ENCODE results near the gene POMC.
"Not testable (repeated sequence)": the region's sequence is repeated elsewhere in the genome, so short reads cannot be mapped to it uniquely, and the experiment has no call there.

The POMC gene

GRCh38 chr2:25176138-25176537 lies 7.8 kb upstream of the POMC start:
- DNase-seq, result no peak

GRCh38 chr2:25174192-25174861 lies 5.9 kb upstream of the POMC start:
- DNase-seq, result no peak

DNA sequence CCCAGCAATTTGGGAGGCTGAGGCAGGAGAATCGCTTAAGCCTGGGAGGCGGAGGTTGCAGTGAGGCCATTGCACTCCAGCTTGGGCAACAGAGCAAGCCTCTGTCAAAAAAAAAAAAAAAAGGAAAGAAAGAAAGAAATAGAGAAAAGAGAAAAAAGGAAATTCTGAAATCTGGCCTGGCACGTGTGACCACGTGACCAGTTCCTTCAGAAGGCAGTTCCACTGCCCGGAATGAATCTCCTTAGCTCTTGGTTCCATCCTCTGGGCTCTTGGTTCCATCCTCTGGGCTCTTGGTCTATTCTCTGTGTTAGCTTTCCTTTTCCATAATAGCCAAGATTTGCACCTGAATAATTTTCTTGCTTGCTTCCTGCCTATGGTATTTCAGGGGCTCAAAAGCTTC lies 5.3 kb upstream of the POMC start:
- DNase-seq, result no peak

DNA sequence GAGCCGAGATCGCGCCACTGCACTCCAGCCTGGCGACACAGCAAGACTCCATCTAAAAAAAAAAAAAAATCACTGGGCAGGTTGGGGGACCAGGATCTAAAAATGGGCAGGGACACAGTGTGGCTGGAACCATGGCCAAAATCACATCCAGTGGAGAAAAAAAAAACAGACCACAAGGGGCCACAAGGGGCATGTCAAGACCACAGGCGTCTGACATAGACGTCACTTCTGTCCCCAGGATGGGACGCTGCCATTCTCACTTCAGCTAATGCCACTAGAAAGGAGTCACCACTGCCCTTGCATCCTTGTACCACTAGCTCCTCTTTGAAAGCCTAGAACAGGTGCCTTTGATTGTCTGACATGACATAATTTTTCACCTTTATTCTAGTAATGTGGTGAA lies 2.5 kb upstream of the POMC start:
- DNase-seq, result no peak

- DNase-seq, result no peak
These were observed 692 bp upstream of the POMC start for GRCh38 chr2:25169073-25169470.

- no peak for DNase-seq
These were observed 2.1 kb downstream of the POMC start for GRCh38 chr2:25165992-25166875.

DNA sequence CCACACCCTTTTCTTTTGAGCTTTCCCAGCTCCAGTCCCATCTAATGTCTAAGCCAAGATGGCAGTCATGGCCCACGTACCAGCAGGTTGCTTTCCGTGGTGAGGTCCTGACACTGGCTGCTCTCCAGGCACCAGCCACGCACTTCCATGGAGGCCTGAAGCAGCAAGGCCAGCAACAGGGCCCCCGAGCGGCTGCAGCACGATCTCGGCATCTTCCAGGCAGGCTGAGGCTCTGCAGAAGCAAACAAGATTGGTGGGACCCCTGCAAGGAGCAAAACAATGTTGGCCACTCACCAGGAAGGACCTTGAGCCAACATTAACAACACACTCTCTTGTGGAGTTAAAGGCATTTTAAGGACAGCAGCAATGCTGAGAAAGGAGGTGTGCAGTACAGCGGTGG lies 3.8 kb downstream of the POMC start:
- no peak for DNase-seq

GRCh38 chr2:25162061-25162460 lies 6.3 kb downstream of the POMC start:
- DNase-seq, result not testable (repeated sequence)

DNA sequence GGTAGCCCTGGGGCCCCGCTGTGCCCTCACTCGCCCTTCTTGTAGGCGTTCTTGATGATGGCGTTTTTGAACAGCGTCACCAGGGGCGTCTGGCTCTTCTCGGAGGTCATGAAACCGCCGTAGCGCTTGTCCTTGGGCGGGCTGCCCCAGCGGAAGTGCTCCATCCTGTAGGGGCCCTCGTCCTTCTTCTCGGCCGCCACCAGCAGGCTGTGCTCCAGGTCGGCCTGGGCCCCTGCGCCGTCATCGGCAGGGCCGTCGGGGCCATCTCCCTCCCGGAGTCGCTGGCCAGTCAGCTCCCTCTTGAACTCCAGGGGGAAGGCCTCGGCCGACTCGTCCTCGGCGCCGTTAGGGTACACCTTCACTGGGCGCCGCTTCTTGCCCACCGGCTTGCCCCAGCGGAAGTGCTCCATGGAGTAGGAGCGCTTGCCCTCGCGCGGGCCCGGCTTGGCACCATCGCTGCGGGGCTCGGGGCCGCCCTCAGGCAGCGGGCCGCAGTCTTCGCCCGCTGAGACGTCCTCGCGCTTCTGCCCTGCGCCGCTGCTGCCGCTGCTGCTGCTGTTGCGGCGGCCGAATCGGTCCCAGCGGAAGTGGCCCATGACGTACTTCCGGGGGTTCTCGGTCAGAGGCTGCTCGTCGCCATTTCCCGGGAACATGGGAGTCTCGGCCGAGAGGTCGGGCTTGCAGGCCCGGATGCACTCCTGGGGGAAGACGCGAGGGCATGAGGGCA lies 7.2 kb downstream of the POMC start:
- peak; percentile 54 for DNase-seq

DNA sequence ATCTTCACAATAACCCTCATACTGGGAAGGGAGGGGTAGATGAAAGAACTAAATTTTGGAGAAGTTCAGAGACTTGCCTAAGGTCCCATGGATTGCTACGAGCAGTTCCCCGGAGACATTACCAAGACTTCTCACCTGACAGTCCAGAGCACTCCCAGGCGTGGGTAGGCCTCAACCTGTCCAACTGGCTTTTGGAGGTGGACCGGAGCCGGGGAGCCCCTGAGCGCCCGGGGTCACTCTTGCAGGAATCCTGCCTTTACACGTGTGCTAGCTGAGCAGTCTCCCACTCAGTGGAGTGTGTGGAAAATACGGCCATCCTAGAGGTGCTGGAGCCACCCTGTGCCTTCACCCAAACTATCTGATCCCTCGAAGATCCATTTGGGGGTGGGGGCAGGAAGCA lies 8.0 kb downstream of the POMC start:
- DNase-seq, result no peak

GRCh38 chr2:25159949-25160348 lies 8.4 kb downstream of the POMC start:
- no peak for DNase-seq

- no peak for DNase-seq
These were observed 10.1 kb downstream of the POMC start for GRCh38 chr2:25158096-25158852.

- DNase-seq, result no peak
These were observed 13.0 kb downstream of the POMC start for GRCh38 chr2:25155401-25155800.

- DNase-seq, result no peak
These were observed 16.7 kb downstream of the POMC start for GRCh38 chr2:25151718-25152117.

- not testable (repeated sequence) for DNase-seq
These were observed 17.4 kb downstream of the POMC start for GRCh38 chr2:25150993-25151392.

GRCh38 chr2:25149646-25150045 lies 18.7 kb downstream of the POMC start:
- no peak for DNase-seq

GRCh38 chr2:25146896-25147295 lies 21.5 kb downstream of the POMC start:
- DNase-seq, result no peak

DNA sequence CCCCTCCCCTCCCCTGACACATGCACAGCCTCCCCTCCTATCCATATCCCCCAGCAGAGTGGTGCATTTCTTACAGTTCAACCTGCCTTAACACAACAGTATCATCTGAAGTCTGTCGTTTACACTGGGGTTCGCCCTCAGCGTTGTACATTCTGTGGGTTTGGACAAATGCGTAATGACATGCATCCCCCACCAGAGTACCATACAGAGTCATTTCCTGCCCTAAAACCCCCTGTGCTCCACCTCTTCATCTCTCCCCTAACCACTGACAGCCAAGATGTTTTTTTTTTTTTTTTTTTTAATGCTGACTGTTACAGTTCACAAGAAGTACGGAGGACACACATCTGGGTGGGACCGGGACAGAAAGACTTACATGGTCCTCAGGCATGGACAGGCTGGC lies 22.6 kb downstream of the POMC start:
- no peak for DNase-seq

GRCh38 chr2:25141120-25141519 lies 27.3 kb downstream of the POMC start:
- DNase-seq, result no peak

GRCh38 chr2:25140535-25140934 lies 27.8 kb downstream of the POMC start:
- DNase-seq, result not testable (repeated sequence)

DNA sequence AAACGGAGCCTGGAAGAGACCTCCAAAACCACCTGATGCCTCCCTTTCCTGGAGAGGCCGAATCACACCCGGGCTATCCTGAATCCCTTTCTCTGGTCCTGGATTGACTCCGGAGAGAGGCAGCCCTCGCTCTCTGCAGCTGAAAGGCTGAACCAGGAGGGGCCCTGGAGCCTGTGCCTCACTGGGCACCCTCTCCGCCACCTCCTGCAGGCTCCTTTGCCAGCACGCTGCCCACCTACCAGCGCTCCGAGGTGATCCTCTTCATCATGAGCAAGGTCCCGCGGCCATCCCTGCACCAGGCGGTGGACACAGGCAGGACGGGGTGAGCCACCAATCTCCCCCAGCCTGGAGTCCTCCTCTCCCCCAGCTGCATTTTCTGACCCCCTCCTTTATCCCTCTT lies 35.7 kb downstream of the POMC start:
- DNase-seq, result no peak

DNA sequence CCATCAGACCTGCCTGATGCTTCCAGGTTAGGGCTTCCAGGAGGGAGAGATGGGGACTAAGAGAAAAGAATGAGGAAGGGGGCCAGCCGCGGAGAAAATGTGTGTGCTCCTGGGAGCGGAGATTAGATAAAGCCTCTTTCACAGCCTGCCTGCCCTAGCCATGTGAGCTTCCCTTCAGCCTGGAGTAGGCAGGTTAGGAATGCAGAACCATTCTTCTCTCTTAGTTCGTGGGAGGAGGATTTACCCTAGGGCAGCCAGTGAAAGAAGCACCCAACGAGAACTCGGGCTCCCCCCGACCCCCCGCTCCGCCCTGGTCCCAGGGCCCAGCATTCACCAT lies 36.1 kb downstream of the POMC start:
- no peak for DNase-seq

All from activated T-cell treated with anti-CD3 and anti-CD28 coated beads for 4 hours (primary cell).